Neural cell (in vitro differentiated cells): Measurements from ENCODE around the gene GOLGA8A. TPM values are rescaled to one million over a fixed set of nuclear protein-coding genes. Genes with fewer than 3 reads are reported as not detected.

Experiments used
- H2AFZ ChIP-seq: fragments of 200-600, 300-800 bp; sonication (generic), shearing (Covaris generic); 2 replicates; pipeline ENCODE4 v1.6.0; 2014; ENCODE audit warnings: low read depth, mild to moderate bottlenecking, antibody characterized with exemption, low read length, moderate library complexity
- H3F3A ChIP-seq: fragments of 200-600 bp; shearing (Covaris generic); 2 replicates; pipeline ENCODE4 v1.6.1; 2016; ENCODE audit warnings: mild to moderate bottlenecking, moderate library complexity, mixed read lengths, antibody characterized with exemption, low read length; ENCODE audit not compliant: insufficient read depth, poor library complexity, severe bottlenecking
- H3K27ac ChIP-seq: fragments of 200-600, 300-800 bp; sonication (generic), shearing (Covaris generic); 2 replicates; pipeline ENCODE4 v1.5.1; 2014; ENCODE audit warnings: mild to moderate bottlenecking, low read length, moderate library complexity
- H3K27me3 ChIP-seq: fragments of 300-800, 200-600 bp; sonication (generic), shearing (Covaris generic); 2 replicates; pipeline ENCODE4 v1.6.0; 2014; ENCODE audit warnings: mild to moderate bottlenecking, low read depth, low read length, moderate library complexity; ENCODE audit not compliant: insufficient read depth
- H3K36me3 ChIP-seq: fragments of 300-800, 200-600 bp; sonication (generic), shearing (Covaris generic); 2 replicates; pipeline ENCODE4 v1.5.1; 2014; ENCODE audit warnings: mild to moderate bottlenecking, antibody characterized with exemption, low read length, moderate library complexity; ENCODE audit not compliant: insufficient read depth
- H3K4me2 ChIP-seq: fragments of 300-800, 200-600 bp; sonication (generic), shearing (Covaris generic); 2 replicates; pipeline ENCODE4 v1.6.0; 2014; ENCODE audit warnings: mild to moderate bottlenecking, low read length
- H3K4me3 ChIP-seq: fragments of 300-800, 200-600 bp; sonication (generic), shearing (Covaris generic); 2 replicates; pipeline ENCODE4 v1.5.1; 2014; ENCODE audit warnings: mild to moderate bottlenecking, low read length, moderate library complexity
- H3K79me2 ChIP-seq: fragments of 200-600 bp; shearing (Covaris generic); replicated peaks from 2 replicates; pipeline ENCODE4 v1.6.0; 2014; ENCODE audit warnings: mild to moderate bottlenecking, low read length, moderate library complexity; ENCODE audit not compliant: insufficient read depth
- H3K9ac ChIP-seq: fragments of 300-800, 200-600 bp; sonication (generic), shearing (Covaris generic); 2 replicates; pipeline ENCODE4 v1.6.1; 2016; ENCODE audit warnings: mild to moderate bottlenecking, low read length, mixed read lengths
- H3K9me2 ChIP-seq: fragments of 200-600 bp; shearing (Covaris generic); 2 replicates; pipeline ENCODE4 v1.6.1; 2016; ENCODE audit warnings: mild to moderate bottlenecking, low read length, mixed read lengths; ENCODE audit not compliant: insufficient read depth
- H3K9me3 ChIP-seq: fragments of 200-600, 300-800 bp; sonication (generic), shearing (Covaris generic); 2 replicates; pipeline ENCODE4 v1.6.1; 2016; ENCODE audit warnings: mild to moderate bottlenecking, mixed run types, low read length, moderate library complexity, mixed read lengths
- H4K20me1 ChIP-seq: fragments of 200-600 bp; shearing (Covaris generic); 2 replicates; pipeline ENCODE4 v1.6.1; 2016; ENCODE audit warnings: mild to moderate bottlenecking, mixed run types; ENCODE audit not compliant: insufficient read depth
- EP300 ChIP-seq: fragments of 450-650 bp; conservative IDR thresholded peaks from 2 replicates; pipeline ENCODE4 v1.6.1; 2014; ENCODE audit warnings: antibody characterized with exemption, mild to moderate bottlenecking, moderate library complexity; ENCODE audit not compliant: poor library complexity, severe bottlenecking
- EZH2 ChIP-seq: fragments of 200-600, 300-800 bp; shearing (Covaris generic), sonication (generic); IDR thresholded peaks from 2 replicates; pipeline ENCODE4 v1.6.1; 2014; ENCODE audit warnings: antibody characterized with exemption, low read length, borderline replicate concordance, mild to moderate bottlenecking; ENCODE audit not compliant: insufficient read depth, poor library complexity, severe bottlenecking
- MXI1 ChIP-seq: fragments of 450-650 bp; conservative IDR thresholded peaks from 2 replicates; pipeline ENCODE4 v1.6.1; 2014; ENCODE audit warnings: antibody characterized with exemption, mild to moderate bottlenecking; ENCODE audit not compliant: poor library complexity, severe bottlenecking
- POLR2AphosphoS5 ChIP-seq: IDR thresholded peaks from 2 replicates; pipeline ENCODE4 v1.6.1; 2012
- RAD21 ChIP-seq: fragments of 450-650 bp; conservative IDR thresholded peaks from 2 replicates; pipeline ENCODE4 v1.6.1; 2014; ENCODE audit warnings: antibody characterized with exemption, mild to moderate bottlenecking, moderate library complexity
- SMC3 ChIP-seq: fragments of 450-650 bp; conservative IDR thresholded peaks from 2 replicates; pipeline ENCODE4 v1.6.1; 2014; ENCODE audit warnings: antibody characterized with exemption, mild to moderate bottlenecking, moderate library complexity; ENCODE audit not compliant: poor library complexity
- TAF1 ChIP-seq: IDR thresholded peaks from 2 replicates; pipeline ENCODE4 v1.6.1; 2012; ENCODE audit warnings: low read depth
- polyA plus RNA-seq: library from polyadenylated mRNA; depleted of rRNA; stranded (reverse); fragments of >200 nt; gene quantifications from 2 replicates; pipeline ENCODE4 v1.2.3, GENCODE V29; 2014
- TF ChIP-seq, protein P1 (sequence below): fragments of 450-650 bp; IDR thresholded peaks from 2 replicates; pipeline ENCODE4 v1.5.1; 2014; ENCODE audit warnings: antibody characterized with exemption, mild to moderate bottlenecking, moderate library complexity; ENCODE audit not compliant: poor library complexity, severe bottlenecking
- TF ChIP-seq, protein P2 (sequence below): IDR thresholded peaks from 2 replicates; pipeline ENCODE4 v1.6.1; 2012; ENCODE audit warnings: borderline replicate concordance

The GOLGA8A gene
- polyA plus RNA-seq, 1 donor from 2014 or later = 214 TPM

DNA sequence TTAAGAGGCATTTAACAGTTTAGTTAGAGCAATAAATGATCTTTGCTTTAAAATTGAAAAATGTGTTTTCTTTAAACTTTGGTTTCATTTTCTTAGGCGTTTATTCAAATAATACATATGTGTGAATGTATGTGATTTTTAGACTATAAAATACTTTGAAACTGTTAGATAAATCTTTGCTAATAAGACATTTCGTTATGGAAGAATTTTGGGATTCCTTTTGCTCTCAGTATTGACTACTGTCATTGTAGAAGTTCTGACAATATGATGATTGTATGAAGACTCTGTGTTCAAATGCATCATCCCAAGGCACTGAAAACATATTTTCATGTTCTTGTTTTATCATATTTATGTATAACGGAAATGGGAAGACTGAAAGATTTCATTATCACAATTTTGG lies 43.8 kb upstream of the GOLGA8A start:
- no peak for TF ChIP-seq TAF1
- no peak for TF ChIP-seq MXI1
- no peaks in the 10 kb centered on the region for H3K79me2 ChIP-seq
- no peaks in the 10 kb centered on the region for H3K27me3 ChIP-seq
- H3K9me2 ChIP-seq = no peaks in the 10 kb centered on the region
- H3K4me2 ChIP-seq = no peak overlapping the region
- no peaks in the 10 kb centered on the region for H3K36me3 ChIP-seq
- H3K4me3 ChIP-seq = no peak overlapping the region
- H2AFZ ChIP-seq = no peak overlapping the region
- no peaks in the 10 kb centered on the region for H3F3A ChIP-seq
- no peak overlapping the region for H3K9ac ChIP-seq
- no peaks in the 10 kb centered on the region for H3K9me3 ChIP-seq
- H4K20me1 ChIP-seq = no peaks in the 10 kb centered on the region
- no peak overlapping the region for H3K27ac ChIP-seq

DNA sequence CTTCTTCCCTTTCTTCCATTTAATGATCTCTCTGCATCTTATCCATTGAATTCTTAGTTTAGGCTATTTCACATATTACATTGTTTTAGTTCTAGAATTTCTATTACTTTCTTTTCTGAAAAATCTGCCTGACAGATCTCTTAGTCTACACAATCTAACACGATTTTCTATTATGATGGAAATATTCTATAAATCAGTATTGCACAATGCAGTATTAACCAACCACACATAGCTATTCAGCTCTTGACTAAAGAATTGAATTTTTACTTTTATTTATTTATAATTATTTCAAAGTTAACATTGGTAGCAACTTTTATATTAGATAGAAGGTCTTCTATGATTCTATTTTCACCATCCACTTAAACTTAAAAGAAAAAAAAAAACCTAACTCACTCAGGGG lies 36.2 kb upstream of the GOLGA8A start:
- Histone ChIP-seq H3K9me3 (no peaks in the 10 kb centered on the region), H3K27me3 (no peaks in the 10 kb centered on the region), H3K79me2 (no peaks in the 10 kb centered on the region), H3K9ac (no peak overlapping the region), H3K27ac (no peak overlapping the region), H3K4me3 (no peak overlapping the region), H3K36me3 (no peaks in the 10 kb centered on the region), H3F3A (no peaks in the 10 kb centered on the region), H3K4me2 (no peak overlapping the region), H2AFZ (no peak overlapping the region), H4K20me1 (no peaks in the 10 kb centered on the region), H3K9me2 (no peaks in the 10 kb centered on the region)
- TF ChIP-seq RAD21 = no peak
- TF ChIP-seq, protein P1, sequence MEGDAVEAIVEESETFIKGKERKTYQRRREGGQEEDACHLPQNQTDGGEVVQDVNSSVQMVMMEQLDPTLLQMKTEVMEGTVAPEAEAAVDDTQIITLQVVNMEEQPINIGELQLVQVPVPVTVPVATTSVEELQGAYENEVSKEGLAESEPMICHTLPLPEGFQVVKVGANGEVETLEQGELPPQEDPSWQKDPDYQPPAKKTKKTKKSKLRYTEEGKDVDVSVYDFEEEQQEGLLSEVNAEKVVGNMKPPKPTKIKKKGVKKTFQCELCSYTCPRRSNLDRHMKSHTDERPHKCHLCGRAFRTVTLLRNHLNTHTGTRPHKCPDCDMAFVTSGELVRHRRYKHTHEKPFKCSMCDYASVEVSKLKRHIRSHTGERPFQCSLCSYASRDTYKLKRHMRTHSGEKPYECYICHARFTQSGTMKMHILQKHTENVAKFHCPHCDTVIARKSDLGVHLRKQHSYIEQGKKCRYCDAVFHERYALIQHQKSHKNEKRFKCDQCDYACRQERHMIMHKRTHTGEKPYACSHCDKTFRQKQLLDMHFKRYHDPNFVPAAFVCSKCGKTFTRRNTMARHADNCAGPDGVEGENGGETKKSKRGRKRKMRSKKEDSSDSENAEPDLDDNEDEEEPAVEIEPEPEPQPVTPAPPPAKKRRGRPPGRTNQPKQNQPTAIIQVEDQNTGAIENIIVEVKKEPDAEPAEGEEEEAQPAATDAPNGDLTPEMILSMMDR = no peak
- no peak for TF ChIP-seq SMC3
- TF ChIP-seq MXI1 = no peak
- TF ChIP-seq, protein P2, sequence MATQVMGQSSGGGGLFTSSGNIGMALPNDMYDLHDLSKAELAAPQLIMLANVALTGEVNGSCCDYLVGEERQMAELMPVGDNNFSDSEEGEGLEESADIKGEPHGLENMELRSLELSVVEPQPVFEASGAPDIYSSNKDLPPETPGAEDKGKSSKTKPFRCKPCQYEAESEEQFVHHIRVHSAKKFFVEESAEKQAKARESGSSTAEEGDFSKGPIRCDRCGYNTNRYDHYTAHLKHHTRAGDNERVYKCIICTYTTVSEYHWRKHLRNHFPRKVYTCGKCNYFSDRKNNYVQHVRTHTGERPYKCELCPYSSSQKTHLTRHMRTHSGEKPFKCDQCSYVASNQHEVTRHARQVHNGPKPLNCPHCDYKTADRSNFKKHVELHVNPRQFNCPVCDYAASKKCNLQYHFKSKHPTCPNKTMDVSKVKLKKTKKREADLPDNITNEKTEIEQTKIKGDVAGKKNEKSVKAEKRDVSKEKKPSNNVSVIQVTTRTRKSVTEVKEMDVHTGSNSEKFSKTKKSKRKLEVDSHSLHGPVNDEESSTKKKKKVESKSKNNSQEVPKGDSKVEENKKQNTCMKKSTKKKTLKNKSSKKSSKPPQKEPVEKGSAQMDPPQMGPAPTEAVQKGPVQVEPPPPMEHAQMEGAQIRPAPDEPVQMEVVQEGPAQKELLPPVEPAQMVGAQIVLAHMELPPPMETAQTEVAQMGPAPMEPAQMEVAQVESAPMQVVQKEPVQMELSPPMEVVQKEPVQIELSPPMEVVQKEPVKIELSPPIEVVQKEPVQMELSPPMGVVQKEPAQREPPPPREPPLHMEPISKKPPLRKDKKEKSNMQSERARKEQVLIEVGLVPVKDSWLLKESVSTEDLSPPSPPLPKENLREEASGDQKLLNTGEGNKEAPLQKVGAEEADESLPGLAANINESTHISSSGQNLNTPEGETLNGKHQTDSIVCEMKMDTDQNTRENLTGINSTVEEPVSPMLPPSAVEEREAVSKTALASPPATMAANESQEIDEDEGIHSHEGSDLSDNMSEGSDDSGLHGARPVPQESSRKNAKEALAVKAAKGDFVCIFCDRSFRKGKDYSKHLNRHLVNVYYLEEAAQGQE = no peak
- no peak for TF ChIP-seq TAF1
- no peak for TF ChIP-seq EP300
- TF ChIP-seq POLR2AphosphoS5 = no peak
- TF ChIP-seq EZH2 = no peak

DNA sequence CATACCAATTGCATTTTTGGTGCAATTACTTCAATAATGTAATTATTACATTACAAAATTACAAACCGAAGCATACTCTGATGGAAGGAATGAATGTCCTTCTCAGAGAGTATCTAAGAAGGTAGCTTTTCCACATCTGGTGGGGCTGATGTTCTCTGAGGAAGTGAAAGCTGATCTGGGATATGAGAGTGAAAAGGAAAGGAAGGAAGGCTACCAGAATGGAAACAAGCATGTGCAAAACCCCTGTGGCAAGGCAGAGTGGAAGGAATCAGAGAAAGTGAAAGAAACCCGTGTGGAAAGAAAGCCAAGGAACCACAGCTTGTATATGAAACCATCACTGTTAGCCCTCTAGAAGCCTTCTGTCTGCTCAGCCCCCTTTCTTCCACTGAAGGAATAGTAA lies 35.3 kb upstream of the GOLGA8A start:
- no peak overlapping the region for H3K27ac ChIP-seq
- no peak overlapping the region for H2AFZ ChIP-seq
- no peak overlapping the region for H3K9ac ChIP-seq
- H3K9me2 ChIP-seq = no peaks in the 10 kb centered on the region
- H4K20me1 ChIP-seq = no peaks in the 10 kb centered on the region
- no peaks in the 10 kb centered on the region for H3F3A ChIP-seq
- no peak for TF ChIP-seq TAF1
- no peak for TF ChIP-seq MXI1
- H3K79me2 ChIP-seq = no peaks in the 10 kb centered on the region
- no peaks in the 10 kb centered on the region for H3K9me3 ChIP-seq
- H3K4me3 ChIP-seq = no peak overlapping the region
- H3K36me3 ChIP-seq = no peaks in the 10 kb centered on the region
- H3K4me2 ChIP-seq = no peak overlapping the region
- H3K27me3 ChIP-seq = no peaks in the 10 kb centered on the region
